Tibial nerve (tissue), 4 donors: Measurements from ENCODE around the gene AQP12A.

Experiments used
- CTCF ChIP-seq, 5 experiments: fragments of 200-600 bp in 3 of 5; fragments of 450-650 bp in 2 of 5; sonication (generic) in 3 of 5; IDR thresholded peaks; one replicate each; pipeline ENCODE4 v1.5.1; 2016 to 2019; ENCODE audit warnings: antibody characterized with exemption in 5 of 5, mild to moderate bottlenecking in 3 of 5, moderate library complexity in 2 of 5
- EP300 ChIP-seq, 2 donors: sonication (generic); formaldehyde crosslinking; IDR thresholded peaks; one replicate each; pipeline ENCODE4 v1.6.1; 2017; ENCODE audit warnings: antibody characterized with exemption in 2 of 2, mild to moderate bottlenecking in 1 of 2
- POLR2A ChIP-seq, 2 donors: fragments of 450-650 bp; IDR thresholded peaks; one replicate each; pipeline ENCODE4 v1.6.1; 2017; ENCODE audit warnings: antibody characterized with exemption in 2 of 2, mild to moderate bottlenecking in 2 of 2, moderate library complexity in 2 of 2

- TF ChIP-seq CTCF (IDR thresholded peaks at IDR 0.05), result no peak
- TF ChIP-seq POLR2A (IDR thresholded peaks at IDR 0.05), result no peak
- no peak for TF ChIP-seq EP300 (IDR thresholded peaks at IDR 0.05)
These were observed 28.0 kb upstream of the AQP12A start for GRCh38 chr2:240663546-240664190.
